HG03442 (cell line): ENCODE results near the gene UTP15.

ENCODE experiments used
- ATAC-seq: cut with Tn5 transposase; IDR thresholded peaks from one replicate; pipeline ENCODE4 v1.9.1; 2021; ENCODE audit warnings: mild to moderate bottlenecking, moderate library complexity; ENCODE audit not compliant: unreplicated experiment

The UTP15 gene

DNA sequence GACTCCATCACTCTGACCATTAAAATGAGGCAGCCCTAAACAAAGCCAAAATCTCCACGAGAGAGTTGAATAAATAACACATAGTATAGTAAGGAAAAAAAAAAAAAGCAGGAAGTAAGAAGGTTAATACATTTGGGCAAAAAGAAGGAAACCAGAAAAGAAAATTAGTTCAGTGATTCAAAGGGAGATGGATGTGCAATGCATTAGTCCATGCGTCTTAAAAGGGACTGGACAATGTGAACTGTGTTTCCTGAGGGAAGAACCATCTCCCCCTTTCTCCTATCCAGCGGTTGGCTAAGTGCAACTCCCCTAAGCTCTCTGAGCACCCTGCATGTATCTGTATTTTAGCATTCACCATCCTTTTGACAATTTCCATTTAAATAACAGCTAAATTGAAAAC is 1.5 kb upstream of the UTP15 start:
- no peak for ATAC-seq

DNA sequence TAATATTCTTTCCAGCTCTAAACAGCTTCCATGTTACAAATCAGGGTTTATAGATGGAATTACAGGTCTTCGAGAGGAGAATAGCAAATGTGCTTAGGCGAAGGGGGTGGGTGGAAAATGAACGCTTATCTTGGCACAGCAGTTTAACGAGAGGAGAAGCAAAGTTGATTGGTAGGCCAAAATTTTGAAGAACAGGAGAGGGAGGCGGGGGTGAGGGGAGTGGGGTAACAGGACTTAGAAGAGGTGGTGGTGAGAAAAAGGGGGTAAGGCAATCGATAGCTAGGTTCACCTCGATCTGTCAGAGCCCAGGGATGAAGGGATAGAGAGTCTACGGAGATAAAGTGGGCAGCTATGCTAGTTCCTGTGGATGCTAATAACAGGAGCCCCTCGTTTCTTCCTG is 868 bp upstream of the UTP15 start:
- ATAC-seq = no peak

DNA sequence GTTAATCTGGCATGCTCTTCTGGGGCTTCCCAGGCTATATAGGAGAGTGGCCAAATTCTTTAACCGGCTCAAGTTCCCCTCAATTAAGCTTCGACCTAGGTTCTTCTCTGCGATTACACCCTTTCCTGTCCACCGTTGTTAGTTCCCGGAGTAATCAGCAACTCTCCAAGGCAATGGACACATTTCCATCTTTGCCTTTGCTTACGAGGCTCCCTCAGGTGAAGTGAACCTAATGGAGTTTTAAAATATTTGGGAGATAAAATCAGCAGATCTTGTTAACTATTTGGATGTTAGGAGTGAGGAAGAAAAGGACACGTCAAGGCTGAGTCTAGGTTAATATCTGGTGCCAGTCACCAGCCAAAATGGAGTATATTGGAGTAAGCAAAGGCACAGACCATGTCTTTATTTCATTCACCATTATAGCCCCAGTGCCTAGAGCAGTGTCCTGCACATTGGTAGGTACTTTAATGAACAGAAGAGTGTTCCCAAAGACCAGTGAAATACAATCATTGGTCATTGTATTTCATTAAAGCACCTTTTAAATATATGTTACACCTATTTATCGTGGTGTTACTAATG is 515 bp downstream of the UTP15 start:
- no peak for ATAC-seq

DNA sequence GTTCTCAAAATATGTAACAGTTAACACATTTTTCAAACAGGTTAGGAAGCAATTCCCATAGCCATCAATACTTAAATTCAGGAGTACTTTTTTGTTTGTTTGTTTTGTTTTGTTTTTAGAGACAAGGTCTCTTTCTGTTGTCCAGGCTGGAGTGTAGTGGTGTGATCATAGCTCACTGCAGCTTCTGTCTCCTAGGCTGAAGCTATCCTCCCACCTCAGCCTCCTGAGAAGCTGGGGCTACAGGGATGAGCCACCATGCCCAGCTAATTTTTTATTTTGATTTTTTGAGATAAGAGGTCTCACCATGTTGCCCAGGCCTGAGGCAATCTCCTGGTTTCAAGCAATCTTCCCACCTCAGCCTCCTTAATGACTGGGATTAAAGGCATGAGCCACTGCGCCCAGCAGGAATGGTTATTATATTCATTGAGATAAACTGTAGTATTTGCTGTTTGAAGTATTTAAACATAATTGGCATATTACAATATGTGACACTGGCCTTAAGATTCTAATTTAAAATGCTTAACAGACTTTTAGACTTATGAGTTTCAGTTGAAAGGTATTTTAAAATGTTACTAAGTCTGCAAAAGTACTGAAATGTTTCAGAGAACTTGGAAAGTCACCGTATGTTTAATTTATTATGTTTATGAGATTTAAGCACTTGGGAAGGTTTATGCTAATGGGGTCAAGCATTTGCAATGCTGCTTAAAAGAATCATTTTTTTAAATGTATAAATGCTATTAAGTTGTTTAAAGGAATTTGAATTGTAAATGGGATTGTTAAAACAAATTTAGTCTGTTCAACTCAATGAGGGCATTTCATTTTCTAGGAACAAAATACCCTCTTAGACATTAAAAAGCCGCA is 17.0 kb downstream of the UTP15 start:
- no peak for ATAC-seq

DNA sequence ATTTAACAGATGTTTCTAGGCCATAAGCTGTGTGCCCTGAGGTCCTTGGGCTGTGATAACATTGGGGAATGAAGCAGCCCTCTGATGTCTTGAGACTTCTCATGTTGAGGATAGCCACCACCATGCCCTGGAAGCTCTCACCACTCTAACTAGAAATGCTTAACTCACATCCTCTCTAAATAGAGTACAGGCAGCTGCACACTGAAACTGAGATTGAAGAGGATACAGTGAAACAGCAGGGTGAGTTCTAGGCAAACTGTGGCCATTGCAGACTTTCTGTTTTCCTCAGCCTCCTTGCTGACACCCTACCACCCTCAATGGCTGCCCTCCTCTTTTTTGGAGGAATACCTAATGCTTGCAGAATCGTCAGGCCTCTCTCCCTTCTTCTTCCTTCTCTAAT is 22.4 kb downstream of the UTP15 start:
- peak; percentile 54 for ATAC-seq

DNA sequence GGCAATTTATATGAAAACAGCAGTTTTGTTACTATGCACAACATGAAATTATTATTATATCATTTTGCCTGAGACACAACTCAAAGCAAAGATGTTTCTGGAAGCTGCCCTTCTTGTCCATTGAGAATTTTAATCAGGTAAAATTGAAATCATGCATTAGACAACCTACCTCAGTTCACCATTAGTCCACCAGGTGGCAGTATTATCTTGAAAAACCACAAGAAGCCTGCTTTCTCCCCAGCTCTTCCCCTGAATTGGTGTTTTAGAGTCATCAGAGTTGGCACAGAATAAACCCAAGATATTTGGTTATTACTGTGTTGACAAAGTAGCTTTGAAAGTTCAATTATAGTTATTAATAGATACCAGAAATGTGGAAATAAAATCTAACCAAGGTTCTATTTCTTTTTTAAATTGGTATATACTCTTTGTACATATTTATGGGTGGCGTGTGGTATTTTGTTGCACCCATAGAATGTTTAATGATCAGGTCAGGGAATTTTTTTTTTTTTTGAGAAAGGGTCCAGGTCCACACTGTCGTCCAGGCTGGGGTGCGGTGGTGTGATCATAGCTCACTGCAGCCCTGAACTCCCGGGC is 25.7 kb downstream of the UTP15 start:
- ATAC-seq = no peak

DNA sequence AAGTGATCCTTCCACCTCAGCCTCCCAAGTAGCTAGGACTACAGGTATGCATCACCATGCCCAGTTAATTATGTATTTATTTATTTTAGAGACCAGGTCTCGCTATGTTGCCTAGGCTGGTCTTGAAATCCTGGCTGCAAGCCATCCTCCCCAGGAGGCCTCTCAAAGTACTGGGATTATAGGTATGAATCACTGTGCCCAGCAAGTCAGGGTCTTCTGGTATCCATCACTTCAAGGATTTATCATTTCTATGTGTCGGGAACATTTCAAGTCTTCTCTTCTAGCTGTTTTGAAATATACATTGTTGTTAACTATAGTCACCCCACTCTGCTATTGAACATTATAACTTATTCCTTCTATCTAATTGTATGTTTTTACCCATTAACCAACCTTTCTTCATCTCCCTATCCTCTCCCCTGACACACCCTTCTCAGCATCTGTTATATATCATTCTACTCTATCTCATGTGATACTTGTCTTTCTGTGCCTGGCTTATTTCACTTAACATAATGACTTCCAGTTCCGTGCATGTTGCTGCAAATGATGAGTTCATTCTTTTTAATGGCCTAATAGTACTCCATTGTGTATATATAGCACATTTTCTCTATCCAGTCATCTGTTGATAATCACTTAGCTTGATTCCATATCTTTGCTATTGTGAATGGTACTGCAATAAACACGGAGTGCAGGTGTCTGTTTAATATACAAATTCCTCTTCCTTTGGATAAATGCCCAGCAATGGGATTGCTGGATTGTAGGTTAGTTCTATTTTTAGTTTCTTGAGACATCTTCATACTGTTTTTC is 26.4 kb downstream of the UTP15 start:
- no peak for ATAC-seq

DNA sequence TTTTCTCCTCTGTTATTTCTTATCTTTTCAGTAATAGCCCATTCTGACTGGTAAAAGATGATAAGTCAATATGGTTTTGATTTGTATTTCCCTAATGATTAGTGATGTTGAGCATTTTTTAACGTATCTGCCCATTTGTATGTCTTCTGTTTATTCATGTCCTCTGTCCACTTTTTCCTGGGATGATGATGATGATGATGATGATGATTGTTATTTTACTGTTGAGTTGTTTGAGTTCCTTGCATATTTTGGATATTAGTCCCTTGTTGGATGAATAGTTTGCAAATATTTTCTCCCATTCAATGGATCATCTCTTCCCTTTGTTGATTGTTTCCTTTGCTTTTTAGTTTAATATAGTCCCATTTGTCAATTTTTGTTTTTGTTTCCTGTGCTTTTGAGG is 27.0 kb downstream of the UTP15 start:
- ATAC-seq = no peak

DNA sequence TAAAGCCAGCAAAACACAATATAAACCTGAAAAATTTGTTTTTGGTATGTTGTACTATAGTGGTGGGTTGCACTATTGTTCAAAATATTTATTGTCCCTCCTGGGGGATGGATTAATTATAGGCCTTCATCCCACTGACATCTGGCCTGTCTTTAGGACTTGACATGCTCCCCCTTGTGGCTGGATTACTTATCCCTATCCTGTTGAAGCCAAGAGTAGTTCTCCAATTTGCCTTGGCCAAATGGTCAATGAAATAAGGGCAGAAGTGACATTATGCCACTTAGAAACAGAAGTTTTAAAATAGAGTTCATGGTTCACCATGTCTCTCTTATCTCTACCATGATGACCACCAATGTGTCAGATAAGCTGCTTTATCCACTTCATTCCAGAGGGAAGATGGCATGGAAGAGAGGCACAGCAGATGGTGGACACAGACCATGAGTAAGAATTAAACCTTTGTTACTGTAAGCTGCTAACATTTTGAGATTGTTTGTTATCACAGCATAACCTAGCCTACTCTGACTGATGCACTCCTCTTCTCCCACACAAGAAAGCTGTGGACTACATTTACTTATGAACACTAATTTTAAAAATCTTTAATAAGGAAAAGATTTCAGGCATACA is 31.3 kb downstream of the UTP15 start:
- no peak for ATAC-seq

DNA sequence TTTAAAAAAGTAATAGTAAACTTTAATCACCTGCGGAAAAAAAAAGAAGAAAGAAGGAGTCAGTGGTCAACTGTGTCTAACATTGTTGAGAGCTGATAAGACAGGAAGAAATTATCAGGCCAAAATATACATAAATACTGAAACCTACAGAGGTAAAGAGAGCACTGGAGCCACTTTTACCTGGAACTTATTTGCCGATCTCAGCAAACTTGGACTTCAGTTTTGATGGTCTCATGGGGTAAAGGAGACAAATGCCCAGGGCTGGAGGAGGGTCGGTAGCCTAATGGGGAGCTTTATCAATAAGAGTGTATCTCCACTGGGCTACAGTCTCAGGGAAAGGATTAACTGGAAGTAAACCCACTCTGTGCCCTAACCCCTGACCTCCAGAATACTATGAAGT is 33.8 kb downstream of the UTP15 start:
- no peak for ATAC-seq

DNA sequence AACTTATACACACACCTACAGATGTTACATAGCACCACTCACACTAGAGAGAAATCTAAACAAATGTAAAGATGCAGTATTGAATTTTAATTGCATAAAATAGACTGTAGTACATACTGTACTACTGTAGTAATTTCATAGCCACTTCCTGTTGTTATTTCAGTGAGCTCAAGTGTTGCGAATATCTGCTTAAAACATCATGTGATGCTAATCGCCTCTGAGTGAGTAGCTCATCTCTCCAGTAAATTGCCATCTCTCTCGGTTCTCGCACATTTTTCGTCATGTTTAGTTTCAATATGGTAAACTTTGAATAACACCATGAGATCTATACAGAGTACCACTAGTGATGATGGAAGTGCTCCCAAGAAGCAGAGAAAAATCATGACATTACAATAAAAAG is 38.5 kb downstream of the UTP15 start:
- ATAC-seq = no peak

DNA sequence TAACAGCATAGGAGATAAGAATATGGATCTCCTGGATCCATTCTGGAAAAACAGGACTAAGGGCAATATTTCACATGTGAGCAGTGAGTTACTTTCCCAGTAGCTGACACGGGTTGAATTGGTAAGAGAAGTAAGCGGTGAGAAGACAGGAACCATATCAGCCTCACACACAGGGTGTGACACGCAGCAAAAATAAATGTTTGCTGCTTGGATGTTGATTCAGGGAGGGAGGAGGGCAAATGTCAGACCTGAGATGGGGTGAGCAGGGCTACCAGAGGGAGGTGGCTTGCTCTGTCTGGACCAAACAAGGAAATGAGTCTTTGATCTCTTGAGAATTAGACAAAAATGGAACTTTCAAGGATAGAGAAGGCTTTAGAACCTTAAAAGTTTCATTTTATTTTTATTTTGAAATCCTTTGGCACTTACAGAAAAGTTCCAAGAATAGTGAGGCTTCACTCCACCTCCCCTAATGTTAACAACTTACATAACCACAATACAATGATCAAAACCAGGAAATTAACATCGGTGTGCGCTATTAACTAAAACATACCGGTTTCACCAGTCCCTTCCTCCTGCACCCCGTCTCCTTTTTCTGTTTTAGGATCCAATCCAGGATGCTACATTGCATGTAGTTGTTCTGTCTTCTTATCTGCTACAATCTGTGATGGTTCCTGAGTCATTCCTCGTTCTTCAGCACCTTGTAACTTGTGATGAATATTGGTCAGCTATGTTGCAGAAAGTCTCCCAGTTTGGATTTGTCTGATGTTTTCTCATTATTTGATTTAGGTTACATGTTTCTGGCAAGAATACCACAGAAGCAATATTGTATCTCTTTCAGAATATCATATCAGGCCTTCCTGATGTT is 39.9 kb downstream of the UTP15 start:
- ATAC-seq = no peak

DNA sequence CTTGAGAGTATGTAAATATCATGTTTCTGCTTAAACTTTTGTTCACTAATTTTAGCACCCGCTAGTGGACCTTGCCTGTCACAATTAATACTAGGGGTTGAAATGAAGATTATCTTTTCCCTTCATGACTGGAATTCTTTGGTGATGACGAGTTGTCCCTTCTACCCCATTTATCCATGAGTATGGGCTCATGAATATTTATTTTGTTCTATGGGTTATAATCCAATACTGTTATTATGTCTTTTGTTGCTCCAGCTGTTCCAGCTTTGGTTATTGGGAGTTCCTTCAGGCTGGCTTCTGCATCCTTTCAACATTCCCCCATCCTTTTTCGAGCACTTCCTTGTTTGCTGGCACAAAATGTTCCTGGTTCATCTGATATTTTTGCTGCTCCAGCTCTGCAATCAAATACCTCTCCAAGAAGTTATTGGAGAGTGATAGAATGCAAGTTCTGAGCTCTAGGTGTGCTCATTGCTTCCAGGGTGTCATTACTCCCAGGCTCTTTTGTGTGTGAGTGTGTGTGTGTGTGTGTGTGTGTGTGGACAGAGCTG is 40.7 kb downstream of the UTP15 start:
- ATAC-seq = no peak

DNA sequence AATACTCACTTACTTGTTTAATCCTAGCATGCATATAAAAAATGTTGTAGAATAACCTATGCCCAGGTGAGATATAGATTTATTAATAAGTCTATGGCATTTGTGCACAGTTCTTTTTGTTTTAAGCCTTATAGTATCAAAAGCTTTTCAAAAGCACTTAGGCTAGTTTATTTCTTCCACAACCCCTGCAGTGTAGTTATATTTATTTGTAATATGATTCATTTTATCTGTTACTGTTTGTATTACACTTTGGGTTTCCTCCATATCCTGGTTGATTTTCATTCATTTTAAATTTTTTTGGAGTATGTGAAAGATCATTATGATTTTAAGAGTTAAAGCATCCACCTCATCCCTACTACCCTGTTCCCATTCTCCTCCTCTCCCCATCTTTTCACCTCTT is 41.7 kb downstream of the UTP15 start:
- ATAC-seq = no peak

DNA sequence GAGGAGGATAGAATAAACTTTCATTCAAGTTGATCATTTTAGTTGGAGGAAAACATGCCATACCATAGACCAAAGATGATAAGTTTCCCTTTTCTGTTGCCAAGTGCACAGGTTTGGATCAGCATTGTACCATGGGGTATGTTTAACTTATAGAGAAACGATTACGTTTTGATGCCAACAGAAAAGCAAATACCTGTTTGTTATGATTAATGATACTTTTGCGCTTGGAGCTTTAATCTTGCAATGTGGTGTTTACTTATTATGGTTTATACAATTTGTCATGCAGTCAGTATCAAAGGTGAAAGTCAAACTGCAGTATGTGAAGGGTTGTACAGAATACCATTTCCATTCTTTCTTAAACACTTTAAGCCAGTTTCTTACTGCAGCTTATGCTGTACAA is 47.3 kb downstream of the UTP15 start:
- no peak for ATAC-seq

DNA sequence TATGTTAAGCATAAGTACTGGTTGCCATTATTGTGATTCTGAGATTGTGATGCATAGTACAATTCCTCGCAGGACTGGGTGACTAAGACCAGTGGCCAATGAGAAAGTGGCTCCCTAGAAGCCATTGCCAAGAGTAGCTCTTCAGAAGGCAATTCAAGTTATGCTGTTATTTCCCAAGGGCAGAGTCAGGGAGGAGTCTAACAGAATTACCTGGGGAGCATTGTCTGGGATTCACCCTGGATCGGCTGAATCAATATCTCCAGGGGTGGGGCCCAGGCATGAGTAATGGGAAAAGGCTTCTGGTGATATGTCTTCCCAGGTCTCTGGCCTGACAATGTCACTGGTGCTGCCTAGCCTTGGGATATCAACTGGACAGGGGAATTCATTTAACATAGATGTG is 49.5 kb downstream of the UTP15 start:
- no peak for ATAC-seq

DNA sequence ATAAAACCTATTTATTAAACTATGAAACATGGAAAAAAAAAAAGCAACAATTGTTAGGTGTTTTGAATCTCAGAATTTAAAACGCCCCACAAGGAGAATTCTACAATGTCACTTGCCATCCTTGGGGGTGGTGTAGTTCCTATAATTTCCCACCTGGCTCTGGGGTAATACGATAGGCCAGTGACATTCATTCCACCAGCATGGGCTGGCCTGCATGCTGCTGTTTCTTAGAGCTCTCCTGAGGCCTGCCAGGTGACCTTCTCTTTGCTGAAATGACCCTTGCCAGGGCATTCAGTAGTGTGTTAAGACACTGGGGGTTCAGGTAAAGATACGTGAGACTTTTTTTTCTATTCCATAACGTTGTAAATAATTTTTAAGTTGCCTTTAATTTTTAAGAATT is 50.4 kb downstream of the UTP15 start:
- no peak for ATAC-seq

DNA sequence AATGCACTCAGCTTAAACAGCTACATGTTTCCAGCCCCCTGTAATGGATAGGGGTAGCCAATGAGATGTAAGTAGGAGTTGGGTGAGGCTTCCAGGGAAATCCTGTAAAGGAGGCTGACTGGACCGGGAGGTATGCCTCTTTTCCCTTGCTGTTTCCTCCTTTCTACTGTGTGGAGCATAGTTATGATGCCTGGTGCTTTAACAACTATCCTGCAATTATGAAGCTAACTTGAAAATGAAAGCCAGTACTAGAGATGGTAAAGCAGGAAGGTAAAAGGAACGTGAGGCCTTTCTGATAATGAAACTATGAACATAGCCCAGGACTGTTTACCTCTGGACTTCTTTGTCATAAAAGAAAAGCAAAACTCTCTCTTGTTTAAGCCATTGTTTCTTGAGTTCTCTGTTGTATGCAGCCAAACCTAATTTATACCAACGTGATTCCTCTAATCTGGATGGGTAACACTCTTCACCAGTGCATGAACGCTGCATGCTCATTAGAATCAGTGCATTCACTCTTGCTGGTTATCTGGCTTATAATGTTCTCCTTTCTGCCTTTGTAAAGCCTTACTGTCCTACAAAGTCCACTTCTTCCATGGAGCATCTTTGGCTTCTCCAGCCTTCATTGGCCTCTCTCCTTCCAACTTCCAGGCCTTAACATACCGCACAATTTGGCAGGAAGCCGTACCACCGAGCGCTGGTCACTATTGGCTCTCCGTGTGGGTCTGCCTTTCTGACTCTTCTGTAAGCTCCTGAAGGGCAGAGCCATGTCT is 52.2 kb downstream of the UTP15 start:
- ATAC-seq = no peak
